Measurements from ENCODE around the gene SLC25A31.

SLC25A31 gene

GRCh38 chr4:127756906-127757305, 26.7 kb downstream of the SLC25A31 start:
- DNase-seq (ENCODE audit: low spot score), result no peak
- TF ChIP-seq CTCF (IDR thresholded peaks at IDR 0.05), result no peak

GRCh38 chr4:127759228-127759820, 29.1 kb downstream of the SLC25A31 start:
- Histone ChIP-seq H3K4me3 (no peak overlapping the region), H3K27ac (no peak overlapping the region)
- DNase-seq (ENCODE audit: low spot score), result no peak
- no peak for TF ChIP-seq CTCF (IDR thresholded peaks at IDR 0.05)

More at GRCh38 chr4:127756906-127757305, 26.7 kb downstream of the SLC25A31 start:
- no peak overlapping the region for H3K27ac ChIP-seq
- H3K4me3 ChIP-seq, result no peak overlapping the region

- no peak overlapping the region for H3K27ac ChIP-seq
- no peak for TF ChIP-seq CTCF (IDR thresholded peaks at IDR 0.05)
- H3K4me3 ChIP-seq, result no peak overlapping the region
- DNase-seq (ENCODE audit: low spot score), result no peak
Measured at GRCh38 chr4:127759893-127760292, 29.7 kb downstream of the SLC25A31 start.

GRCh38 chr4:127771535-127772275, 41.5 kb downstream of the SLC25A31 start:
- TF ChIP-seq CTCF (IDR thresholded peaks at IDR 0.05), result no peak

GRCh38 chr4:127772769-127773671, 42.8 kb downstream of the SLC25A31 start:
- Histone ChIP-seq H3K27ac (no peak overlapping the region), H3K4me3 (no peak overlapping the region)
- TF ChIP-seq CTCF (IDR thresholded peaks at IDR 0.05), result no peak
- no peak for DNase-seq (ENCODE audit: low spot score)

More at GRCh38 chr4:127771535-127772275, 41.5 kb downstream of the SLC25A31 start:
- no peak overlapping the region for H3K4me3 ChIP-seq
- no peak overlapping the region for H3K27ac ChIP-seq
- no peak for DNase-seq (ENCODE audit: low spot score)

GRCh38 chr4:127775843-127776242, 45.6 kb downstream of the SLC25A31 start:
- no peak for DNase-seq (ENCODE audit: low spot score)
- Histone ChIP-seq H3K4me3 (no peak overlapping the region), H3K27ac (no peak overlapping the region)
- no peak for TF ChIP-seq CTCF (IDR thresholded peaks at IDR 0.05)
